ENCODE data around the gene IFRD2.
"Not testable (repeated sequence)": the region's sequence is repeated elsewhere in the genome, so short reads cannot be mapped to it uniquely, and the experiment has no call there.

The IFRD2 gene

DNA sequence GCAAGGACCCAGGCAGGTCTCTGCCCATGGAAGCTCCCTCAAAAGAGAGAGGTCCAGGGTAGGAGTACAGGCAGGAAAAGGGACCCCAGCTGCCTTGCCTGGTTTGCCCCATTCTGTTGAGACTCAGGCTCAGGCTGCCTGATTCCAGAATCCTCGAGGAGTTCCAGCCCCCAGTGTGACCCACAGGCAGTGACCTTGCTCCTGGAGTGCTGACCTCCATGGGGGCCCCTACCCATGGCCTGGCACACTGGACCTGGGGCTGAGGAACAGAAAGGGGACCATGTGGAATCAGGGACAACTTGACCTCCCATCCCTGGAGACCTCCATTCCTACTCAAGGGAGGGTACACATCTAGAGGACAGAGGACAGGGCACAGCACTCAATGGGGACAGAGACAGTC, 26.7 kb downstream of the IFRD2 start:
- no peaks in the 10 kb centered on the region for H3K36me3 ChIP-seq (ENCODE audit: control insufficient read depth, insufficient read depth, low read length)
- no peaks in the 10 kb centered on the region for H3K9me3 ChIP-seq (ENCODE audit: control insufficient read depth, insufficient read depth, low read length)
- no peak overlapping the region for H3K9ac ChIP-seq (ENCODE audit: low read depth, low read length)
- no peaks in the 10 kb centered on the region for H3K27me3 ChIP-seq (ENCODE audit: control insufficient read depth, insufficient read depth, low read length)
- H3K4me3 ChIP-seq (ENCODE audit: low read depth, low read length): no peak overlapping the region
- H3K4me1 ChIP-seq (ENCODE audit: control insufficient read depth, insufficient read depth, low read length): peaks cover 26% of the 10 kb centered on the region

GRCh38 chr3:50264964-50265485, 27.2 kb downstream of the IFRD2 start:
- peak overlapping the region; percentile 22 for H3K4me3 ChIP-seq (ENCODE audit: low read depth, low read length)
- no peaks in the 10 kb centered on the region for H3K36me3 ChIP-seq (ENCODE audit: control insufficient read depth, insufficient read depth, low read length)
- peak overlapping the region; percentile 47 for H3K9ac ChIP-seq (ENCODE audit: low read depth, low read length)
- H3K9me3 ChIP-seq (ENCODE audit: control insufficient read depth, insufficient read depth, low read length): no peaks in the 10 kb centered on the region
- no peaks in the 10 kb centered on the region for H3K27me3 ChIP-seq (ENCODE audit: control insufficient read depth, insufficient read depth, low read length)
- peaks cover 26% of the 10 kb centered on the region for H3K4me1 ChIP-seq (ENCODE audit: control insufficient read depth, insufficient read depth, low read length)

- peak overlapping the region; percentile 81 for H3K9ac ChIP-seq (ENCODE audit: low read depth, low read length)
- no peaks in the 10 kb centered on the region for H3K9me3 ChIP-seq (ENCODE audit: control insufficient read depth, insufficient read depth, low read length)
- no peaks in the 10 kb centered on the region for H3K36me3 ChIP-seq (ENCODE audit: control insufficient read depth, insufficient read depth, low read length)
- peaks cover 24% of the 10 kb centered on the region for H3K4me1 ChIP-seq (ENCODE audit: control insufficient read depth, insufficient read depth, low read length)
- H3K4me3 ChIP-seq (ENCODE audit: low read depth, low read length): peak overlapping the region; percentile 22
- H3K27me3 ChIP-seq (ENCODE audit: control insufficient read depth, insufficient read depth, low read length): no peaks in the 10 kb centered on the region
Observed at GRCh38 chr3:50264383-50264963, 27.8 kb downstream of the IFRD2 start.

- no peaks in the 10 kb centered on the region for H3K27me3 ChIP-seq (ENCODE audit: control insufficient read depth, insufficient read depth, low read length)
- H3K4me1 ChIP-seq (ENCODE audit: control insufficient read depth, insufficient read depth, low read length): peaks cover 20% of the 10 kb centered on the region
- H3K36me3 ChIP-seq (ENCODE audit: control insufficient read depth, insufficient read depth, low read length): no peaks in the 10 kb centered on the region
- peak overlapping the region; percentile 22 for H3K4me3 ChIP-seq (ENCODE audit: low read depth, low read length)
- H3K9me3 ChIP-seq (ENCODE audit: control insufficient read depth, insufficient read depth, low read length): no peaks in the 10 kb centered on the region
- peak overlapping the region; percentile 81 for H3K9ac ChIP-seq (ENCODE audit: low read depth, low read length)
Observed at GRCh38 chr3:50263478-50264382, 28.5 kb downstream of the IFRD2 start.

DNA sequence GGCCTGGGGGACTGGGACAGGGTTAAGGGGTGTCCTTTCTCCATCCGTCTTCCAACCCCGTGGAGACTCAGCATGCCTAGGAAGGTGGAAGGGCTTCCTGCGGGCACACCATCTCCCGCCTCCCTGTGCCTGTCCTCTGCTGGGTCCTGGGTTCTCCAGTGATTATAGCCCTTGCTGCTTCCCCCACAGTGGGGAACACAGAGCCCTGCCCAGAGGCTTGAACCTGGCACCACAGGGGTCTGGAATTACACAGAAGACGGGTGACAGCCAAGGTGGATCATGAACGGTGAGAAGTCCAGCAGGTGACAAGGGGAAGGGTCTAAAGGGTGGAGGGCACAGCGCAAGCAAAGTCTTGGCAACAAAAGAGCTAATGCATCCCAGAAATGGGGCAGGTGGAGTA, 29.5 kb downstream of the IFRD2 start:
- no peaks in the 10 kb centered on the region for H3K27me3 ChIP-seq (ENCODE audit: control insufficient read depth, insufficient read depth, low read length)
- H3K4me1 ChIP-seq (ENCODE audit: control insufficient read depth, insufficient read depth, low read length): peaks cover 15% of the 10 kb centered on the region
- H3K36me3 ChIP-seq (ENCODE audit: control insufficient read depth, insufficient read depth, low read length): peaks cover 9% of the 10 kb centered on the region
- H3K4me3 ChIP-seq (ENCODE audit: low read depth, low read length): no peak overlapping the region
- no peak overlapping the region for H3K9ac ChIP-seq (ENCODE audit: low read depth, low read length)
- H3K9me3 ChIP-seq (ENCODE audit: control insufficient read depth, insufficient read depth, low read length): no peaks in the 10 kb centered on the region

GRCh38 chr3:50262200-50262599, 30.0 kb downstream of the IFRD2 start:
- H3K4me3 ChIP-seq (ENCODE audit: low read depth, low read length); H3K27me3 ChIP-seq (ENCODE audit: control insufficient read depth, insufficient read depth, low read length); H3K9me3 ChIP-seq (ENCODE audit: control insufficient read depth, insufficient read depth, low read length); H3K9ac ChIP-seq (ENCODE audit: low read depth, low read length): not testable (repeated sequence)
- peaks cover 14% of the 10 kb centered on the region for H3K36me3 ChIP-seq (ENCODE audit: control insufficient read depth, insufficient read depth, low read length)
- peaks cover 12% of the 10 kb centered on the region for H3K4me1 ChIP-seq (ENCODE audit: control insufficient read depth, insufficient read depth, low read length)

- H3K4me1 ChIP-seq (ENCODE audit: control insufficient read depth, insufficient read depth, low read length): peaks cover 12% of the 10 kb centered on the region
- peaks cover 21% of the 10 kb centered on the region for H3K36me3 ChIP-seq (ENCODE audit: control insufficient read depth, insufficient read depth, low read length)
- no peak overlapping the region for H3K4me3 ChIP-seq (ENCODE audit: low read depth, low read length)
- H3K9ac ChIP-seq (ENCODE audit: low read depth, low read length): no peak overlapping the region
- no peaks in the 10 kb centered on the region for H3K27me3 ChIP-seq (ENCODE audit: control insufficient read depth, insufficient read depth, low read length)
- H3K9me3 ChIP-seq (ENCODE audit: control insufficient read depth, insufficient read depth, low read length): no peaks in the 10 kb centered on the region
Observed at GRCh38 chr3:50261505-50261904, 30.7 kb downstream of the IFRD2 start.

GRCh38 chr3:50260942-50261441, 31.2 kb downstream of the IFRD2 start:
- peak overlapping the region; percentile 76 for H3K9ac ChIP-seq (ENCODE audit: low read depth, low read length)
- peaks cover 12% of the 10 kb centered on the region for H3K4me1 ChIP-seq (ENCODE audit: control insufficient read depth, insufficient read depth, low read length)
- H3K27me3 ChIP-seq (ENCODE audit: control insufficient read depth, insufficient read depth, low read length): no peaks in the 10 kb centered on the region
- no peaks in the 10 kb centered on the region for H3K9me3 ChIP-seq (ENCODE audit: control insufficient read depth, insufficient read depth, low read length)
- peak overlapping the region; percentile 49 for H3K4me3 ChIP-seq (ENCODE audit: low read depth, low read length)
- H3K36me3 ChIP-seq (ENCODE audit: control insufficient read depth, insufficient read depth, low read length): peaks cover 26% of the 10 kb centered on the region

- H3K4me3 ChIP-seq (ENCODE audit: low read depth, low read length): peak overlapping the region; percentile 49
- H3K36me3 ChIP-seq (ENCODE audit: control insufficient read depth, insufficient read depth, low read length): peaks cover 31% of the 10 kb centered on the region
- H3K9me3 ChIP-seq (ENCODE audit: control insufficient read depth, insufficient read depth, low read length): no peaks in the 10 kb centered on the region
- H3K27me3 ChIP-seq (ENCODE audit: control insufficient read depth, insufficient read depth, low read length): no peaks in the 10 kb centered on the region
- H3K4me1 ChIP-seq (ENCODE audit: control insufficient read depth, insufficient read depth, low read length): peaks cover 11% of the 10 kb centered on the region
- H3K9ac ChIP-seq (ENCODE audit: low read depth, low read length): peak overlapping the region; percentile 76
Observed at GRCh38 chr3:50260027-50260941, 31.9 kb downstream of the IFRD2 start.

DNA sequence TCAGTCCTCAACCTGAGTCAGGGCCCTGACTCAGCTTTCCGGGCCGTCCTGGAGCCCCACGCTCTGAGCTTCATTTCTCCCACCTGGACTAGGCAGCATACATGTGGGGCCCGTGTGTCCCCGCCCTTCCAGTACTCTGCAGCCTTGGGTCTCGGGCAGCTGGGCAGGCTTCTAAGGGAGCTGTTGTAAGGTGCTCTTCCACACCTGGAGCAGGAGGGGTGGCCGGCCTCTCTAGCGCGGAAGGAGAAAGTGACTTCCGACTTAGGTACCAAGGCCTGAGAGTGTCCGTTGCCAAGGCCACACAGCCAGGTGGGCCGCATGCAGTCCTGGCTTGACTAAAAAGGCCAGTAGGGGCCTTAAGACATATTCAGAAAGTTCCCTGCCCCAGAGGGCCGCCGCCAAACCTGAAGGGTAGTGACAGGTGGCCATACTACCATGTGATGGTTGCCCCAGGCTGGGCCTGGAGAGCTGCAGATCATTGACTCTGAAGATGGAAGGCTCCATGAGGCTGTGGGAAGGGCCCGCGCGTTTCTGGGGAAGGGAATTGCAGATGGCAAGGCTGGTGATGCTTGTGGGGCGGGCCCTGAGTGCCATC, 32.7 kb downstream of the IFRD2 start:
- H3K9me3 ChIP-seq (ENCODE audit: control insufficient read depth, insufficient read depth, low read length): no peaks in the 10 kb centered on the region
- H3K36me3 ChIP-seq (ENCODE audit: control insufficient read depth, insufficient read depth, low read length): peaks cover 38% of the 10 kb centered on the region
- H3K4me1 ChIP-seq (ENCODE audit: control insufficient read depth, insufficient read depth, low read length): peaks cover 8% of the 10 kb centered on the region
- H3K9ac ChIP-seq (ENCODE audit: low read depth, low read length): no peak overlapping the region
- H3K4me3 ChIP-seq (ENCODE audit: low read depth, low read length): no peak overlapping the region
- no peaks in the 10 kb centered on the region for H3K27me3 ChIP-seq (ENCODE audit: control insufficient read depth, insufficient read depth, low read length)

- no peak overlapping the region for H3K4me3 ChIP-seq (ENCODE audit: low read depth, low read length)
Observed at GRCh38 chr3:50258979-50259378, 33.2 kb downstream of the IFRD2 start.

More at GRCh38 chr3:50258979-50259378, 33.2 kb downstream of the IFRD2 start:
- H3K36me3 ChIP-seq (ENCODE audit: control insufficient read depth, insufficient read depth, low read length): peaks cover 42% of the 10 kb centered on the region
- H3K9ac ChIP-seq (ENCODE audit: low read depth, low read length): no peak overlapping the region
- H3K9me3 ChIP-seq (ENCODE audit: control insufficient read depth, insufficient read depth, low read length): no peaks in the 10 kb centered on the region
- peaks cover 4% of the 10 kb centered on the region for H3K4me1 ChIP-seq (ENCODE audit: control insufficient read depth, insufficient read depth, low read length)
- no peaks in the 10 kb centered on the region for H3K27me3 ChIP-seq (ENCODE audit: control insufficient read depth, insufficient read depth, low read length)

Data from iPS-15b (cell line).